ENCODE measurements around the gene NAV2.

- no peak for TF ChIP-seq CTCF (optimal IDR thresholded peaks at IDR 0.05 in 1 of 3, IDR thresholded peaks at IDR 0.05 in 1 of 3, conservative IDR thresholded peaks at IDR 0.05 in 1 of 3; ENCODE audit: extremely low read depth in 1 of 3, insufficient read depth in 2 of 3, low read length in 3 of 3)
- TF ChIP-seq EZH2 (IDR thresholded peaks at IDR 0.05; ENCODE audit: low read length) = no peak
These were observed 45.7 kb upstream of the NAV2 start for GRCh38 chr11:19666951-19667350.
